CD14-positive monocyte (primary cell): Measurements from ENCODE around the gene ZNF398. TPM values are rescaled to one million over a fixed set of nuclear protein-coding genes. Genes with fewer than 3 reads are reported as not detected.

Experiments used
- DNase-seq, 3 donors: peaks; one replicate each; pipeline ENCODE4 v3.0.0-alpha.2; 2011 to 2022
- H2AFZ ChIP-seq: 2 replicates; pipeline ENCODE4 v1.6.0; 2012; ENCODE audit warnings: mild to moderate bottlenecking, low read depth, low read length, inconsistent platforms; ENCODE audit not compliant: insufficient read depth, poor library complexity, severe bottlenecking
- H3K27ac ChIP-seq, 2 donors: 1 replicate in 1 of 2; 2 replicates in 1 of 2; pipeline ENCODE4 v1.5.1; 2012 to 2013; ENCODE audit warnings: low read length in 2 of 2, control low read depth in 1 of 2, inconsistent platforms in 1 of 2, low read depth in 1 of 2, mild to moderate bottlenecking in 1 of 2
- H3K27me3 ChIP-seq, 2 donors: one replicate each; pipeline versions ENCODE4 v1.6.0 to v1.6.1; 2011 to 2013; ENCODE audit warnings: low read length in 2 of 2; ENCODE audit not compliant: control insufficient read depth in 2 of 2, insufficient read depth in 2 of 2
- H3K36me3 ChIP-seq, 2 donors: replicated peaks in 1 of 2; 1 replicate in 1 of 2; 2 replicates in 1 of 2; pipeline versions ENCODE4 v1.5.1 to v1.6.1; 2012 to 2013; ENCODE audit warnings: low read length in 2 of 2, control low read depth in 1 of 2, inconsistent platforms in 1 of 2, mild to moderate bottlenecking in 1 of 2; ENCODE audit not compliant: insufficient read depth in 2 of 2, control insufficient read depth in 1 of 2
- H3K4me1 ChIP-seq, 2 donors: 1 replicate in 1 of 2; 2 replicates in 1 of 2; pipeline versions ENCODE4 v1.5.1 to v1.6.1; 2012 to 2013; ENCODE audit warnings: low read length in 2 of 2, control low read depth in 1 of 2, inconsistent platforms in 1 of 2, mild to moderate bottlenecking in 1 of 2, moderate library complexity in 1 of 2; ENCODE audit not compliant: insufficient read depth in 2 of 2, control insufficient read depth in 1 of 2
- H3K4me2 ChIP-seq: replicated peaks from 2 replicates; pipeline ENCODE3; 2012; ENCODE audit warnings: low read length, moderate library complexity, mild to moderate bottlenecking; ENCODE audit not compliant: poor library complexity, severe bottlenecking; ENCODE audit errors: extremely low read depth
- H3K4me3 ChIP-seq, 3 experiments: fragments of 200-600 bp in 1 of 3; sonication (generic) in 1 of 3; replicated peaks in 1 of 3; 1 replicate in 2 of 3; 2 replicates in 1 of 3; pipeline ENCODE4 v1.5.1; 2011 to 2013; ENCODE audit warnings: low read length in 3 of 3, mild to moderate bottlenecking in 3 of 3, control low read depth in 2 of 3, low read depth in 2 of 3, inconsistent platforms in 1 of 3, moderate library complexity in 1 of 3
- H3K79me2 ChIP-seq: 2 replicates; pipeline ENCODE4 v1.6.0; 2012; ENCODE audit warnings: mild to moderate bottlenecking, control low read depth, inconsistent platforms, low read length, moderate library complexity; ENCODE audit not compliant: insufficient read depth
- H3K9ac ChIP-seq: 2 replicates; pipeline ENCODE4 v1.6.0; 2017; ENCODE audit warnings: low read length, mild to moderate bottlenecking; ENCODE audit not compliant: insufficient read depth, poor library complexity, severe bottlenecking
- H3K9me3 ChIP-seq, 2 donors: replicated peaks in 1 of 2; 1 replicate in 1 of 2; 2 replicates in 1 of 2; pipeline versions ENCODE4 v1.5.1 to v1.6.1; 2012 to 2013; ENCODE audit warnings: low read length in 2 of 2, control low read depth in 1 of 2; ENCODE audit not compliant: control insufficient read depth in 1 of 2, insufficient read depth in 1 of 2
- H4K20me1 ChIP-seq: 2 replicates; pipeline ENCODE4 v1.6.0; 2012; ENCODE audit warnings: mild to moderate bottlenecking, low read length, control low read depth, moderate library complexity; ENCODE audit not compliant: insufficient read depth
- H3K27ac Mint-ChIP-seq, 7 donors: one replicate each; pipeline ENCODE4 v1.8.0; 2020; ENCODE audit warnings: mild to moderate bottlenecking in 7 of 7, mixed read lengths in 7 of 7, moderate library complexity in 6 of 7, inconsistent platforms in 2 of 7
- H3K27me3 Mint-ChIP-seq, 3 donors: one replicate each; pipeline ENCODE4 v1.8.0; 2021 to 2022; ENCODE audit warnings: low read depth in 3 of 3, mild to moderate bottlenecking in 3 of 3, mixed read lengths in 3 of 3, moderate library complexity in 3 of 3, inconsistent platforms in 1 of 3
- H3K36me3 Mint-ChIP-seq, 2 donors: one replicate each; pipeline ENCODE4 v1.8.0; 2020; ENCODE audit warnings: mixed read lengths in 2 of 2, inconsistent platforms in 1 of 2, mild to moderate bottlenecking in 1 of 2
- H3K4me1 Mint-ChIP-seq: one replicate; pipeline ENCODE4 v1.8.0; 2020; ENCODE audit warnings: mild to moderate bottlenecking, mixed read lengths
- H3K4me3 Mint-ChIP-seq, 2 donors: one replicate each; pipeline ENCODE4 v1.8.0; 2020; ENCODE audit warnings: mild to moderate bottlenecking in 2 of 2, mixed read lengths in 2 of 2, moderate library complexity in 1 of 2
- H3K9me3 Mint-ChIP-seq, 7 donors: one replicate each; pipeline ENCODE4 v1.8.0; 2020 to 2022; ENCODE audit warnings: mixed read lengths in 7 of 7, mild to moderate bottlenecking in 6 of 7, moderate library complexity in 6 of 7, inconsistent platforms in 2 of 7
- WGBS: methylation state at CpG from one replicate; pipeline ENCODE4 v1.1.5; 2013; ENCODE audit warnings: missing lambda C conversion rate; ENCODE audit not compliant: insufficient coverage; 5-methylcytosine and 5-hydroxymethylcytosine counted together
- intact Hi-C, 2 donors: fragments of 100-400 bp; cut with micrococcal nuclease; formaldehyde crosslinking; loops; one replicate each; pipeline versions ENCODE4 v1.15.0 to v1.15.1; 2023
- polyA plus RNA-seq, 3 donors: library from polyadenylated mRNA; depleted of rRNA in 1 of 3; unstranded in 2 of 3; stranded (reverse) in 1 of 3; fragments of 300-500 nt in 2 of 3; fragments of >200 nt in 1 of 3; fragmentation: Illumina TruSeq in 2 of 3; gene quantifications; 1 replicate in 2 of 3; 2 replicates in 1 of 3; pipeline ENCODE4 v1.2.3, GENCODE V29; 2012 to 2021
- TF ChIP-seq, protein P1 (sequence below): fragments of 200-600 bp; IDR thresholded peaks from one replicate; pipeline ENCODE4 v1.8.0; 2022; ENCODE audit warnings: antibody characterized with exemption, mild to moderate bottlenecking

ZNF398 gene
- polyA plus RNA-seq, 3 donors, result 3.0 to 3.7 (median 3.1) TPM

DNA sequence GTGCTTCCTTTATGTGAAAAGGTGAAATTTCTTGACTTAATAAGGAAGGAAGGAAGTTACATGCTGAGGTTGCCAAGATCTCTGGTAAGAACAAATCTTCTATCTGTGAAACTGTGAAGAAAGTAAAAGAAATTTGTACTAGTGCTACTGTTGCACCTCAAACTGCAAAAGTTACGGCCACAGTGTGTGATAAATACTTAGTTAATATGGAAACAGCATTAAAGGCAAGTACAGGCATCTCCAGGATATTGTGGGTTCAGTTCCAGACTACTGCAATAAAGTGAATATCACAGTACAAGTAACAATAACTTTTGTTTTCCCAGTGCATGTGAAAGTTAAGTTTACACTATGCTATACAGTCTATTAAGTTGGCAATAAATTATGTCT lies 25.3 kb downstream of the ZNF398 start:
- H3K36me3 ChIP-seq, result peaks cover 54 to 92% of the 10 kb centered on the region in 2 donors
- no CpG with 5 or more reads among the region's 1 CpG for WGBS
- Mint-ChIP-seq H3K9me3 (no peaks in the 10 kb centered on the region), H3K4me1 (no peaks in the 10 kb centered on the region), H3K27me3 (no peaks in the 10 kb centered on the region), H3K4me3 (no peak overlapping the region), H3K36me3 (peaks cover 52 to 85% of the 10 kb centered on the region in 2 donors), H3K27ac (peak overlapping the region in 1 of 7 donors; percentile 21)
- DNase-seq, result no peak
- no peak overlapping the region for H2AFZ ChIP-seq
- TF ChIP-seq, protein P1, sequence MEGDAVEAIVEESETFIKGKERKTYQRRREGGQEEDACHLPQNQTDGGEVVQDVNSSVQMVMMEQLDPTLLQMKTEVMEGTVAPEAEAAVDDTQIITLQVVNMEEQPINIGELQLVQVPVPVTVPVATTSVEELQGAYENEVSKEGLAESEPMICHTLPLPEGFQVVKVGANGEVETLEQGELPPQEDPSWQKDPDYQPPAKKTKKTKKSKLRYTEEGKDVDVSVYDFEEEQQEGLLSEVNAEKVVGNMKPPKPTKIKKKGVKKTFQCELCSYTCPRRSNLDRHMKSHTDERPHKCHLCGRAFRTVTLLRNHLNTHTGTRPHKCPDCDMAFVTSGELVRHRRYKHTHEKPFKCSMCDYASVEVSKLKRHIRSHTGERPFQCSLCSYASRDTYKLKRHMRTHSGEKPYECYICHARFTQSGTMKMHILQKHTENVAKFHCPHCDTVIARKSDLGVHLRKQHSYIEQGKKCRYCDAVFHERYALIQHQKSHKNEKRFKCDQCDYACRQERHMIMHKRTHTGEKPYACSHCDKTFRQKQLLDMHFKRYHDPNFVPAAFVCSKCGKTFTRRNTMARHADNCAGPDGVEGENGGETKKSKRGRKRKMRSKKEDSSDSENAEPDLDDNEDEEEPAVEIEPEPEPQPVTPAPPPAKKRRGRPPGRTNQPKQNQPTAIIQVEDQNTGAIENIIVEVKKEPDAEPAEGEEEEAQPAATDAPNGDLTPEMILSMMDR, result no peak
- no peaks in the 10 kb centered on the region for H3K9me3 ChIP-seq
- no peaks in the 10 kb centered on the region for H4K20me1 ChIP-seq
- no peaks in the 10 kb centered on the region for H3K79me2 ChIP-seq
- H3K4me3 ChIP-seq, result no peak overlapping the region
- H3K4me1 ChIP-seq, result no peaks in the 10 kb centered on the region
- no peaks in the 10 kb centered on the region for H3K27me3 ChIP-seq
- H3K9ac ChIP-seq, result no peak overlapping the region
- intact Hi-C loops, result no loop called here
- H3K27ac ChIP-seq, result no peak overlapping the region
- H3K4me2 ChIP-seq, result no peak overlapping the region

DNA sequence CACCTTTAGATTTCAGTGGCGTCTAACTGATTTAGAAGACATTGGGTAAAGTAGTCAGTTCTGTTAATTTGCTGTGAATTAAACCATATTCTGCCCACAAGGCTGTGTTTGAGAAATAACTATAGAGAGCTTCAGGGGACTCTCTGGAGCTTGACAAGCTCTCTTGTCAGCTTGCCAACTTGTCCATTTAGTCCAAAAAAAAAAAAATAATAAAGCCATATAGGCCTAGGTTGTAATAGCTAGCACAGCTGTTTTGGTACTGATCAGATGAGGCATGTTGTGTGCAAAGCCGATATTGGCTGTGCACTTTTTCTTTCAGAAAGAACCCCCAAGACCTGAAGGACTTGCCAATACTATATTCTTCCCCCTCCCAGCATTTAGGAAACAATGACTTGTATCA lies 27.9 kb downstream of the ZNF398 start:
- Histone ChIP-seq H3K9me3 (no peaks in the 10 kb centered on the region), H3K4me3 (no peak overlapping the region), H3K27me3 (no peaks in the 10 kb centered on the region), H3K4me1 (no peaks in the 10 kb centered on the region), H3K27ac (no peak overlapping the region), H2AFZ (no peak overlapping the region), H3K4me2 (no peak overlapping the region), H3K36me3 (peaks cover 56 to 92% of the 10 kb centered on the region in 2 donors), H3K9ac (no peak overlapping the region), H3K79me2 (no peaks in the 10 kb centered on the region), H4K20me1 (no peaks in the 10 kb centered on the region)
- no peaks in the 10 kb centered on the region for H3K9me3 Mint-ChIP-seq
- no peak overlapping the region for H3K4me3 Mint-ChIP-seq
- TF ChIP-seq, protein P1, result no peak
- no peak for DNase-seq
- H3K36me3 Mint-ChIP-seq, result peaks cover 55 to 86% of the 10 kb centered on the region in 2 donors
- no CpG with 5 or more reads among the region's 2 CpGs for WGBS
- intact Hi-C loops, result no loop called here
- no peaks in the 10 kb centered on the region for H3K4me1 Mint-ChIP-seq
- H3K27ac Mint-ChIP-seq, result no peak overlapping the region
- H3K27me3 Mint-ChIP-seq, result no peaks in the 10 kb centered on the region
